Neural progenitor cell (in vitro differentiated cells): ENCODE results near the gene DAP3. TPM values are rescaled to one million over a fixed set of nuclear protein-coding genes. Genes with fewer than 3 reads are reported as not detected.

Source experiments
- DNase-seq: peaks from one replicate; pipeline ENCODE4 v3.0.0-alpha.2; 2016; ENCODE audit warnings: low spot score
- H2AFZ ChIP-seq: fragments of 200-600 bp; sonication (generic); replicated peaks from 2 replicates; pipeline ENCODE4 v1.6.1; 2016; ENCODE audit warnings: antibody characterized with exemption
- H3F3A ChIP-seq: fragments of 200-600 bp; sonication (generic); 2 replicates; pipeline ENCODE4 v1.6.1; 2016; ENCODE audit warnings: antibody characterized with exemption, low read depth
- H3K27ac ChIP-seq: fragments of 200-600 bp; sonication (generic); 2 replicates; pipeline ENCODE4 v1.5.1; 2016; ENCODE audit warnings: mild to moderate bottlenecking
- H3K27me3 ChIP-seq: fragments of 200-600 bp; sonication (generic); 2 replicates; pipeline ENCODE4 v1.6.1; 2016; ENCODE audit warnings: mild to moderate bottlenecking, moderate library complexity
- H3K36me3 ChIP-seq: fragments of 200-600 bp; sonication (generic); 2 replicates; pipeline ENCODE4 v1.5.1; 2016
- H3K4me1 ChIP-seq: fragments of 200-600 bp; sonication (generic); 2 replicates; pipeline ENCODE4 v1.6.1; 2016; ENCODE audit warnings: mixed run types
- H3K4me2 ChIP-seq: fragments of 200-600 bp; sonication (generic); 2 replicates; pipeline ENCODE4 v1.6.1; 2016
- H3K4me3 ChIP-seq: fragments of 200-600 bp; sonication (generic); 2 replicates; pipeline ENCODE4 v1.5.1; 2016
- H3K79me2 ChIP-seq: fragments of 200-600 bp; sonication (generic); 2 replicates; pipeline ENCODE4 v1.6.1; 2016; ENCODE audit warnings: low read depth
- H3K9ac ChIP-seq: fragments of 200-600 bp; sonication (generic); 2 replicates; pipeline ENCODE4 v1.6.1; 2016
- H3K9me3 ChIP-seq: fragments of 200-600 bp; sonication (generic); 2 replicates; pipeline ENCODE4 v1.5.1; 2016; ENCODE audit warnings: low read depth
- H4K20me1 ChIP-seq: fragments of 200-600 bp; sonication (generic); 2 replicates; pipeline ENCODE4 v1.6.1; 2016; ENCODE audit warnings: low read depth
- H3K27ac Mint-ChIP-seq: 3 replicates; pipeline ENCODE4 v1.8.0; 2021; ENCODE audit warnings: mixed read lengths
- H3K27me3 Mint-ChIP-seq: 2 replicates; pipeline ENCODE4 v1.8.0; 2022; ENCODE audit warnings: low read depth, mild to moderate bottlenecking, inconsistent platforms, moderate library complexity, mixed read lengths; ENCODE audit not compliant: insufficient read depth
- H3K36me3 Mint-ChIP-seq: 3 replicates; pipeline ENCODE4 v1.8.0; 2021; ENCODE audit warnings: mixed read lengths
- H3K4me1 Mint-ChIP-seq: 3 replicates; pipeline ENCODE4 v1.8.0; 2021; ENCODE audit warnings: mixed read lengths
- H3K4me3 Mint-ChIP-seq: 3 replicates; pipeline ENCODE4 v1.8.0; 2021; ENCODE audit warnings: mild to moderate bottlenecking, moderate library complexity, mixed read lengths
- H3K9me3 Mint-ChIP-seq: 3 replicates; pipeline ENCODE4 v1.8.0; 2020; ENCODE audit warnings: mixed read lengths
- CTCF ChIP-seq: fragments of 200-600 bp; sonication (generic); IDR thresholded peaks from 2 replicates; pipeline ENCODE4 v1.5.1; 2017; ENCODE audit warnings: antibody characterized with exemption, mild to moderate bottlenecking
- EZH2 ChIP-seq: fragments of 200-600 bp; sonication (generic); IDR thresholded peaks from 2 replicates; pipeline ENCODE4 v1.6.1; 2017; ENCODE audit warnings: antibody characterized with exemption, mild to moderate bottlenecking, moderate library complexity
- EZH2phosphoT487 ChIP-seq: fragments of 200-600 bp; sonication (generic); IDR thresholded peaks from 2 replicates; pipeline ENCODE4 v1.6.1; 2017; ENCODE audit warnings: antibody characterized with exemption
- total RNA-seq: library from RNA; depleted of rRNA; stranded (reverse); fragments of >200 nt; gene quantifications from 2 replicates; pipeline ENCODE4 v1.2.3, GENCODE V29; 2015; ENCODE audit warnings: low replicate concordance

DAP3 gene
- total RNA-seq, 1 donor from 2014 or later = 70.9 TPM

- Histone ChIP-seq H3K4me3 (no peak overlapping the region), H3K27me3 (no peaks in the 10 kb centered on the region), H3F3A (peaks cover 10% of the 10 kb centered on the region), H4K20me1 (no peaks in the 10 kb centered on the region), H3K79me2 (no peaks in the 10 kb centered on the region), H3K4me2 (no peak overlapping the region), H3K9me3 (no peaks in the 10 kb centered on the region), H3K4me1 (peaks cover 4% of the 10 kb centered on the region), H2AFZ (no peak overlapping the region), H3K27ac (no peak overlapping the region), H3K36me3 (no peaks in the 10 kb centered on the region), H3K9ac (no peak overlapping the region)
- DNase-seq = no peak
- H3K27ac Mint-ChIP-seq = no peak overlapping the region
- TF ChIP-seq EZH2phosphoT487 = no peak
- TF ChIP-seq EZH2 = no peak
- no peak for TF ChIP-seq CTCF
- H3K9me3 Mint-ChIP-seq = peaks cover 27% of the 10 kb centered on the region
- no peak overlapping the region for H3K4me3 Mint-ChIP-seq
- no peaks in the 10 kb centered on the region for H3K36me3 Mint-ChIP-seq
- peaks cover 11% of the 10 kb centered on the region for H3K4me1 Mint-ChIP-seq
- H3K27me3 Mint-ChIP-seq = peaks cover 12% of the 10 kb centered on the region
Observed at GRCh38 chr1:155645034-155645598, 43.8 kb upstream of the DAP3 start.

DNA sequence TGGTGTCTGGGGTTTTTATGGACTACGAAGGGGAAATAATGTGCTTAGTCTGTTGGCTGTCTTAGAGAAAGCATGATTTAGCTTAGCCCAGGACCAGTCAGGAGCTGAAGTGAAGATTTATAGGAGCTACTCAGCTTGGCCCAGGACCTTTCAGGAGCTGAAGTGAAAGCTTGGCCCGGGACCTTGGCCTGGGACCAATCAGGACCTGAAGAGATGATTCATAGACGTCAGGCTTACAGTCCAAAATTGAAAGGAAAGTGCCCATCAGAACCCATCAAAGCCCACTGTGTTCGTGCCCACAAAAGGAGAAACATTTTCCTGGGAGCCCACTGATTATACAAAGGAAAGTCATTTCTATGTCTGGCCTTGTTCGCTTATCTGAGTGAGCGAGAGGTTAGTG lies 43.2 kb upstream of the DAP3 start:
- peaks cover 10% of the 10 kb centered on the region for H3F3A ChIP-seq
- H3K27me3 ChIP-seq = no peaks in the 10 kb centered on the region
- H3K4me1 ChIP-seq = peaks cover 4% of the 10 kb centered on the region
- Mint-ChIP-seq H3K36me3 (no peaks in the 10 kb centered on the region), H3K4me1 (peaks cover 11% of the 10 kb centered on the region), H3K27me3 (peaks cover 12% of the 10 kb centered on the region), H3K9me3 (peaks cover 27% of the 10 kb centered on the region), H3K4me3 (no peak overlapping the region), H3K27ac (no peak overlapping the region)
- TF ChIP-seq CTCF (no peak), EZH2 (no peak), EZH2phosphoT487 (no peak)
- H3K36me3 ChIP-seq = no peaks in the 10 kb centered on the region
- no peak overlapping the region for H2AFZ ChIP-seq
- H4K20me1 ChIP-seq = no peaks in the 10 kb centered on the region
- DNase-seq = no peak
- H3K79me2 ChIP-seq = no peaks in the 10 kb centered on the region
- H3K9me3 ChIP-seq = no peaks in the 10 kb centered on the region
- no peak overlapping the region for H3K4me2 ChIP-seq
- H3K27ac ChIP-seq = no peak overlapping the region
- H3K4me3 ChIP-seq = no peak overlapping the region
- no peak overlapping the region for H3K9ac ChIP-seq

- no peak overlapping the region for H3K27ac ChIP-seq
- no peak for DNase-seq
- no peaks in the 10 kb centered on the region for H4K20me1 ChIP-seq
- no peak overlapping the region for H3K4me3 ChIP-seq
- peaks cover 4% of the 10 kb centered on the region for H3K4me1 ChIP-seq
- no peaks in the 10 kb centered on the region for H3K27me3 ChIP-seq
- Mint-ChIP-seq H3K27ac (no peak overlapping the region), H3K4me3 (no peak overlapping the region), H3K36me3 (no peaks in the 10 kb centered on the region), H3K9me3 (peaks cover 25% of the 10 kb centered on the region), H3K4me1 (peaks cover 11% of the 10 kb centered on the region), H3K27me3 (peaks cover 10% of the 10 kb centered on the region)
- H3K79me2 ChIP-seq = no peaks in the 10 kb centered on the region
- H3K9me3 ChIP-seq = no peaks in the 10 kb centered on the region
- H2AFZ ChIP-seq = no peak overlapping the region
- no peak overlapping the region for H3K4me2 ChIP-seq
- H3K9ac ChIP-seq = no peak overlapping the region
- H3K36me3 ChIP-seq = no peaks in the 10 kb centered on the region
- TF ChIP-seq CTCF (no peak), EZH2phosphoT487 (no peak), EZH2 (no peak)
- peaks cover 10% of the 10 kb centered on the region for H3F3A ChIP-seq
Observed at GRCh38 chr1:155646307-155646706, 42.6 kb upstream of the DAP3 start.
